Mesenchymal stem cell (in vitro differentiated cells and primary cell): ENCODE results near the gene RBMS1.
"Not testable (repeated sequence)": the region's sequence is repeated elsewhere in the genome, so short reads cannot be mapped to it uniquely, and the experiment has no call there.

Source experiments
- DNase-seq: peaks from one replicate; pipeline ENCODE4 v3.0.0-alpha.2; 2013
- H2AFZ ChIP-seq: one replicate; pipeline ENCODE4 v1.6.1; 2013; ENCODE audit warnings: low read depth, mild to moderate bottlenecking, control low read depth, inconsistent platforms, low read length, moderate library complexity
- H2AK5ac ChIP-seq: 2 replicates; pipeline ENCODE4 v1.6.1; 2013; ENCODE audit warnings: low read length, moderate library complexity, mild to moderate bottlenecking, inconsistent platforms; ENCODE audit not compliant: severe bottlenecking
- H2BK120ac ChIP-seq: one replicate; pipeline ENCODE4 v1.6.1; 2013; ENCODE audit warnings: low read depth, mild to moderate bottlenecking, inconsistent platforms, low read length, moderate library complexity
- H2BK12ac ChIP-seq, 2 experiments: one replicate each; pipeline ENCODE4 v1.6.1; 2013; ENCODE audit warnings: inconsistent platforms in 2 of 2, low read length in 2 of 2, mild to moderate bottlenecking in 2 of 2, moderate library complexity in 2 of 2, control low read depth in 1 of 2
- H2BK15ac ChIP-seq: one replicate; pipeline ENCODE4 v1.6.1; 2013; ENCODE audit warnings: mild to moderate bottlenecking, low read depth, inconsistent platforms; ENCODE audit not compliant: poor library complexity, severe bottlenecking
- H2BK5ac ChIP-seq: 2 replicates; pipeline ENCODE4 v1.6.1; 2013; ENCODE audit warnings: low read depth, mild to moderate bottlenecking, low read length, control low read depth, inconsistent platforms; ENCODE audit not compliant: poor library complexity, severe bottlenecking
- H3K14ac ChIP-seq, 2 experiments: one replicate each; pipeline ENCODE4 v1.6.1; 2013; ENCODE audit warnings: inconsistent platforms in 2 of 2, low read length in 2 of 2, control low read depth in 1 of 2, mild to moderate bottlenecking in 1 of 2, moderate library complexity in 1 of 2
- H3K18ac ChIP-seq, 2 experiments: one replicate each; pipeline ENCODE4 v1.6.1; 2013; ENCODE audit warnings: inconsistent platforms in 2 of 2, low read length in 2 of 2, control low read depth in 1 of 2, low read depth in 1 of 2, mild to moderate bottlenecking in 1 of 2
- H3K23ac ChIP-seq, 2 experiments: one replicate each; pipeline ENCODE4 v1.6.1; 2013; ENCODE audit warnings: inconsistent platforms in 2 of 2, low read length in 2 of 2, mild to moderate bottlenecking in 2 of 2, moderate library complexity in 2 of 2, control low read depth in 1 of 2
- H3K27ac ChIP-seq: 2 replicates; pipeline ENCODE4 v1.5.1; 2013; ENCODE audit warnings: mild to moderate bottlenecking, moderate library complexity, low read length, control low read depth, inconsistent platforms; ENCODE audit not compliant: poor library complexity, severe bottlenecking
- H3K27me3 ChIP-seq, 2 experiments: 2 replicates each; pipeline versions ENCODE4 v1.6.1 to v1.7.0; 2013; ENCODE audit warnings: low read length in 2 of 2, mild to moderate bottlenecking in 2 of 2, moderate library complexity in 2 of 2, control low read depth in 1 of 2, inconsistent platforms in 1 of 2; ENCODE audit not compliant: control insufficient read depth in 1 of 2, insufficient read depth in 1 of 2
- H3K36me3 ChIP-seq, 2 experiments: 2 replicates each; pipeline versions ENCODE4 v1.6.1 to v1.7.0; 2013; ENCODE audit warnings: low read length in 2 of 2, control low read depth in 1 of 2, inconsistent platforms in 1 of 2, low read depth in 1 of 2, mild to moderate bottlenecking in 1 of 2; ENCODE audit not compliant: insufficient read depth in 2 of 2, control insufficient read depth in 1 of 2
- H3K4ac ChIP-seq, 2 experiments: one replicate each; pipeline ENCODE4 v1.6.1; 2013; ENCODE audit warnings: inconsistent platforms in 2 of 2, low read length in 2 of 2, mild to moderate bottlenecking in 2 of 2, moderate library complexity in 2 of 2, control low read depth in 1 of 2, low read depth in 1 of 2
- H3K4me1 ChIP-seq: 2 replicates; pipeline ENCODE4 v1.6.1; 2013; ENCODE audit warnings: low read depth, low read length, control low read depth; ENCODE audit not compliant: control insufficient read depth, insufficient read depth
- H3K4me2 ChIP-seq: 2 replicates; pipeline ENCODE4 v1.6.1; 2013; ENCODE audit warnings: low read length, mild to moderate bottlenecking, inconsistent platforms; ENCODE audit not compliant: poor library complexity, severe bottlenecking
- H3K4me3 ChIP-seq, 2 experiments: 2 replicates each; pipeline versions ENCODE4 v1.5.1 to v1.7.0; 2013; ENCODE audit warnings: low read length in 2 of 2, mild to moderate bottlenecking in 2 of 2, control low read depth in 1 of 2, low read depth in 1 of 2; ENCODE audit not compliant: insufficient read depth in 1 of 2
- H3K79me1 ChIP-seq: replicated peaks from 2 replicates; pipeline ENCODE4 v1.6.1; 2013; ENCODE audit warnings: mild to moderate bottlenecking, control low read depth, low read length, inconsistent platforms; ENCODE audit not compliant: poor library complexity, severe bottlenecking
- H3K9ac ChIP-seq: 2 replicates; pipeline ENCODE4 v1.7.0; 2013; ENCODE audit warnings: mild to moderate bottlenecking, low read length, moderate library complexity
- H3K9me3 ChIP-seq: 2 replicates; pipeline ENCODE4 v1.7.0; 2013; ENCODE audit warnings: mild to moderate bottlenecking, low read length; ENCODE audit not compliant: control insufficient read depth
- H4K8ac ChIP-seq: one replicate; pipeline ENCODE4 v1.6.1; 2013; ENCODE audit warnings: inconsistent platforms, mild to moderate bottlenecking, low read length, moderate library complexity
- H4K91ac ChIP-seq: one replicate; pipeline ENCODE4 v1.6.1; 2013; ENCODE audit warnings: mild to moderate bottlenecking, low read length, inconsistent platforms
- WGBS: methylation state at CpG from one replicate; pipeline ENCODE4 v1.1.7; 2013; ENCODE audit warnings: mixed read lengths; 5-methylcytosine and 5-hydroxymethylcytosine counted together

RBMS1 gene

GRCh38 chr2:160367887-160368286 is 125.7 kb downstream of the RBMS1 start:
- no peak overlapping the region for H3K4ac ChIP-seq
- 29% methylated on average over 7 of the region's 7 CpGs for WGBS
- no peak overlapping the region for H2AFZ ChIP-seq
- peaks cover 7 to 39% of the 10 kb centered on the region in 2 experiments for H3K36me3 ChIP-seq
- H4K8ac ChIP-seq: no peak overlapping the region
- no peak overlapping the region for H2BK5ac ChIP-seq
- no peak overlapping the region for H2BK12ac ChIP-seq
- H3K4me2 ChIP-seq: no peak overlapping the region
- H2BK15ac ChIP-seq: no peak overlapping the region
- H2BK120ac ChIP-seq: no peak overlapping the region
- H3K27ac ChIP-seq: peak overlapping the region; percentile 80
- no peak overlapping the region for H3K14ac ChIP-seq
- H3K4me3 ChIP-seq: peak overlapping the region in 1 of 2 experiments; percentile 73
- peak; percentile 95 for DNase-seq
- H3K9me3 ChIP-seq: no peaks in the 10 kb centered on the region
- no peaks in the 10 kb centered on the region for H3K27me3 ChIP-seq
- H4K91ac ChIP-seq: no peak overlapping the region
- H3K9ac ChIP-seq: peak overlapping the region; percentile 76
- H2AK5ac ChIP-seq: no peak overlapping the region
- peaks cover 7% of the 10 kb centered on the region for H3K79me1 ChIP-seq
- H3K23ac ChIP-seq: no peak overlapping the region
- no peak overlapping the region for H3K18ac ChIP-seq
- peaks cover 24% of the 10 kb centered on the region for H3K4me1 ChIP-seq

GRCh38 chr2:160367139-160367538 is 126.5 kb downstream of the RBMS1 start:
- not testable (repeated sequence) for H3K79me1 ChIP-seq, H3K4ac ChIP-seq, H2BK120ac ChIP-seq, H3K27me3 ChIP-seq, H3K9me3 ChIP-seq, H2BK12ac ChIP-seq, H3K23ac ChIP-seq, H3K18ac ChIP-seq, H2BK5ac ChIP-seq, H2AFZ ChIP-seq, H3K14ac ChIP-seq, H2AK5ac ChIP-seq, H4K91ac ChIP-seq, H4K8ac ChIP-seq, DNase-seq, H2BK15ac ChIP-seq, H3K4me2 ChIP-seq
- Histone ChIP-seq H3K4me1 (peaks cover 22% of the 10 kb centered on the region), H3K36me3 (peaks cover 7 to 46% of the 10 kb centered on the region in 2 experiments), H3K4me3 (peak overlapping the region in 1 of 2 experiments; percentile 73), H3K27ac (peak overlapping the region; percentile 22), H3K9ac (peak overlapping the region; percentile 76)
- 71% methylated on average over 4 of the region's 4 CpGs for WGBS

GRCh38 chr2:160366474-160366873 is 127.1 kb downstream of the RBMS1 start:
- H3K9me3 ChIP-seq: no peaks in the 10 kb centered on the region
- peak overlapping the region in 1 of 2 experiments; percentile 73 for H3K4me3 ChIP-seq
- H3K27me3 ChIP-seq: no peaks in the 10 kb centered on the region
- H4K8ac ChIP-seq: no peak overlapping the region
- no peak overlapping the region for H3K23ac ChIP-seq
- H2BK15ac ChIP-seq: no peak overlapping the region
- no peak overlapping the region for H3K18ac ChIP-seq
- peaks cover 10 to 53% of the 10 kb centered on the region in 2 experiments for H3K36me3 ChIP-seq
- no CpG with 5 or more reads among the region's 1 CpG for WGBS
- no peak overlapping the region for H2BK120ac ChIP-seq
- H3K9ac ChIP-seq: peak overlapping the region; percentile 76
- H2AFZ ChIP-seq: no peak overlapping the region
- no peak overlapping the region for H2AK5ac ChIP-seq
- no peak overlapping the region for H2BK5ac ChIP-seq
- no peak overlapping the region for H2BK12ac ChIP-seq
- peaks cover 20% of the 10 kb centered on the region for H3K4me1 ChIP-seq
- no peak for DNase-seq
- peaks cover 8% of the 10 kb centered on the region for H3K79me1 ChIP-seq
- no peak overlapping the region for H4K91ac ChIP-seq
- H3K14ac ChIP-seq: no peak overlapping the region
- H3K4me2 ChIP-seq: no peak overlapping the region
- no peak overlapping the region for H3K27ac ChIP-seq
- H3K4ac ChIP-seq: no peak overlapping the region

GRCh38 chr2:160365716-160366367 is 127.8 kb downstream of the RBMS1 start:
- Histone ChIP-seq H3K27me3 (no peaks in the 10 kb centered on the region), H3K9ac (peak overlapping the region; percentile 76), H3K4me2 (no peak overlapping the region), H2BK12ac (no peak overlapping the region), H4K8ac (no peak overlapping the region), H2BK15ac (no peak overlapping the region), H2AK5ac (no peak overlapping the region), H2AFZ (no peak overlapping the region), H3K36me3 (peaks cover 10 to 57% of the 10 kb centered on the region in 2 experiments), H3K23ac (peak overlapping the region in 1 of 2 experiments; percentile 89), H3K79me1 (peaks cover 8% of the 10 kb centered on the region), H3K4ac (no peak overlapping the region), H3K14ac (no peak overlapping the region), H3K27ac (no peak overlapping the region), H2BK120ac (no peak overlapping the region), H3K4me3 (peak overlapping the region in 1 of 2 experiments; percentile 73), H3K18ac (no peak overlapping the region), H2BK5ac (no peak overlapping the region), H3K4me1 (peaks cover 17% of the 10 kb centered on the region), H4K91ac (no peak overlapping the region), H3K9me3 (no peaks in the 10 kb centered on the region)
- DNase-seq: no peak
- WGBS: 97% methylated on average over 5 of the region's 5 CpGs
